ENCODE results near the gene PRMT1.

PRMT1 gene

GRCh38 chr19:49651029-49651819, 25.8 kb upstream of the PRMT1 start:
- DNase-seq (ENCODE audit: low read depth in 2 of 2) = no peak

- no peak for DNase-seq (ENCODE audit: low read depth in 2 of 2)
These were observed 25.1 kb upstream of the PRMT1 start for GRCh38 chr19:49651820-49652550.

GRCh38 chr19:49652551-49653465, 24.3 kb upstream of the PRMT1 start:
- DNase-seq (ENCODE audit: low read depth in 2 of 2) = no peak

- DNase-seq (ENCODE audit: low read depth in 2 of 2) = no peak
These were observed 23.6 kb upstream of the PRMT1 start for GRCh38 chr19:49653466-49653806.

- DNase-seq (ENCODE audit: low read depth in 2 of 2) = no peak
These were observed 22.5 kb upstream of the PRMT1 start for GRCh38 chr19:49654581-49654980.

GRCh38 chr19:49655570-49656455, 21.3 kb upstream of the PRMT1 start:
- no peak for DNase-seq (ENCODE audit: low read depth in 2 of 2)

DNA sequence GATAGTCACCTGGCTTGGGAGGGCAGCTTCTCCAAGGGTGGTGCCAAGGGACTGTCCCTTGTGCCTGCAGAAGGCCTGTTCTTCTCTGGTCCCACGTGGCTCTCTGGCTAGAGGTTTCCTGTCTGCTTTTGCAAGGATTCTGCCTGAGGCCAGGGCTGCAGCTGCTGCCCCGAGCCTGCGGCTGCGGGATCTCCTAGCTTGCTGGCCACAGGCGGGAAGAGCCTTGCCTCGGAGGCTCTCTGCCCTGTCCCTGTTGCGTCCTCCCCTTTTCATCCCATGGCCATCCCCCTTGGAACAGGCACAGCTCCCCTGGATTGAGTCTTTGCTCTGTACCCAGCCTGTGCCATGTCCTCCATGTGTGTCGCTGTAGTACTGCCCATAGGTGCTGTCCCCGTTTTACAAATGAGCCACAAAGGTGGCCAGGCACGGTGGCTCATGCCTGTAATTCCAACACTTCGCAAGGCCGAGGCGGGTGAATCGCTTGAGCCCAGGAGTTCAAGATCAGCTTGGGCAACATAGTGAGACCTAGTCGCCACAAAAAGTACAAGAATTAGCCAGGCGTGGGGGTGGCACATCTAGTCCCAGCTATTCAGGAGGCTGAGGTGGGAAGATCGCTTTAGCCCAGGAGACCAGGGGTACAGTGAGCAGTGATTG, 20.5 kb upstream of the PRMT1 start:
- DNase-seq (ENCODE audit: low read depth in 2 of 2) = no peak

GRCh38 chr19:49657493-49658138, 19.5 kb upstream of the PRMT1 start:
- no peak for DNase-seq (ENCODE audit: low read depth in 2 of 2)

- no peak for DNase-seq (ENCODE audit: low read depth in 2 of 2)
These were observed 18.9 kb upstream of the PRMT1 start for GRCh38 chr19:49658139-49658517.

- DNase-seq (ENCODE audit: low read depth in 2 of 2) = no peak
These were observed 18.3 kb upstream of the PRMT1 start for GRCh38 chr19:49658566-49659442.

GRCh38 chr19:49660338-49660961, 16.6 kb upstream of the PRMT1 start:
- DNase-seq (ENCODE audit: low read depth in 2 of 2) = no peak

- no peak for DNase-seq (ENCODE audit: low read depth in 2 of 2)
These were observed 15.1 kb upstream of the PRMT1 start for GRCh38 chr19:49662011-49662410.

DNA sequence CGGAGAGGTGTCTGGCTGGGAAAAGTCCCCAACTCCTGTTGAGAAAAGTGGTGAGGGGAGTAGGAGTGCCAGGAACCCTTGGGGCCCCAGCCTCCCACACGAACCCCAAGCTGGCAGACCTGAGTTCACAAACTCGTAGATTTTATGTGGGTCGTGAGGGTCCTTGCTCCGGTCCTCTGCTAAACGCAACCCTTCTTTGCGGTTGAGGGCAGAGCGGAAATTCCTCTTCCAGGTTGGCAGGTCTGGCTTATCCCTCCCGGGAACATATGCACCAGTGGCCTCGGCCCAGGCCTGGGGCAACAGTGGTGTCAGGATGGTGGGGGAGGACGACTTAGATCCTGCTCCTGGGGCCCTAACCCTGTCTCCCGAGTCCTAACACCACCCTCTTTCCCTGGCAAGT, 13.8 kb upstream of the PRMT1 start:
- DNase-seq (ENCODE audit: low read depth in 2 of 2) = no peak

GRCh38 chr19:49664171-49665035, 12.7 kb upstream of the PRMT1 start:
- peak; percentile 81 to 91 for DNase-seq (ENCODE audit: low read depth in 2 of 2)

DNA sequence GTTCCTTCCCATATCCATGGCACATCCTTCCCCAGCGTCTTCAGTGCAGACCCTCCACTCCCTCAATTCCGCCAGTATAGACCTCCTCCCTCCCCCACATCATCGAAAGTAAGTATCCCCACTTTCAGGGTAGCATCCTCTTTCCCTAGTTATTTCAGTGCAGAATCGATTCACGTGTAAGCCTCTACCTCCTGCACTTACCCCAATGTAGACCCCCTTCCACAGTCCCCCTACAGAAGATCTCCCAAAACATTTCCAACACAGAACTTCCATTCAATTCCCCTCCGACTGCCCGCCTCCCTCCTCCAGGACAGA, 12.1 kb upstream of the PRMT1 start:
- no peak for DNase-seq (ENCODE audit: low read depth in 2 of 2)

- peak; percentile 98 for DNase-seq (ENCODE audit: low read depth in 2 of 2)
These were observed 11.5 kb upstream of the PRMT1 start, which contains the start of the genes BCL2L12 and IRF3 for GRCh38 chr19:49665351-49666119. Gene BCL2L12, plus strand, starts transcription at chr19:49665933. Its CDS starts 760 bp downstream, at chr19:49666693. Gene IRF3, minus strand, starts transcription at chr19:49665857. Its CDS starts 1,019 bp downstream, at chr19:49664838.

DNA sequence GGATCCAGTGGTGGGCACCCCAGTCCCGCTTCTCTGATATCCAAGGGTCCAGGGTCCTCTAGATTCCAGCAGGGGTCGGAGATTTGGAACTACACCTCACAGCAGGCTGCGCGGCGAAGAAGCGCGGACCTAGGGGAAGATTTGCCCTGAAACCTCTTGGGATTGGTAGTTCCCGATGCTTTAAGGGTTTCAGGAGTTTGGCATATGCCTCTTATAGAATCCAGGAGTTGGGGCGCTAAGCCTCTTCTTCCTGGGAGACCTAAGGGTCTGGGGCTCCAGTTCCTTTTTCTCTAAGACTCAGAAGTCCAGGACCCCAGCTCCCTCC, 11.0 kb upstream of the PRMT1 start:
- DNase-seq (ENCODE audit: low read depth in 2 of 2) = no peak
